RWPE1 (cell line): ENCODE measurements around the gene USP22.

Source experiments
- CTCF ChIA-PET: fragments of 350-600 bp; sonication (Branson Sonifier 250); formaldehyde crosslinking; extraction: SDS; loops from one replicate; lab custom pipeline; 2021; lab: Yijun Ruan, JAX
- POLR2A ChIA-PET: fragments of 400-600 bp; formaldehyde crosslinking; extraction: SDS; loops from one replicate; lab custom pipeline; 2020; ENCODE audit warnings: antibody characterized with exemption; ENCODE audit not compliant: low non-redundant PET; lab: Yijun Ruan, JAX
- DNase-seq: peaks from one replicate; pipeline ENCODE4 v3.0.0; 2012; ENCODE audit warnings: low spot score
- H3K27ac ChIP-seq: fragments of 450-650 bp; 2 replicates; pipeline ENCODE4 v1.5.1; 2017
- CTCF ChIP-seq: fragments of 450-650 bp; conservative IDR thresholded peaks from 2 replicates; pipeline ENCODE4 v1.5.1; 2017; ENCODE audit warnings: low read depth, mild to moderate bottlenecking

USP22 gene

GRCh38 chr17:21037117-21037803, 5.6 kb downstream of the USP22 start:
- no peak overlapping the region for H3K27ac ChIP-seq
- POLR2A ChIA-PET, result no interaction called here
- TF ChIP-seq CTCF, result no peak
- no peak for DNase-seq
- CTCF ChIA-PET, result no interaction called here

- DNase-seq, result no peak
- CTCF ChIA-PET, result no interaction called here
- no peak overlapping the region for H3K27ac ChIP-seq
- POLR2A ChIA-PET, result no interaction called here
- no peak for TF ChIP-seq CTCF
These were observed 6.4 kb downstream of the USP22 start for GRCh38 chr17:21036361-21036881.

- no peak for DNase-seq
- H3K27ac ChIP-seq, result no peak overlapping the region
- CTCF ChIA-PET, result interaction anchor here (0.6 kb wide), 1 partner anchor 125 kb away, joined by 3 read pairs; no protein-coding TSS in a partner anchor
- no peak for TF ChIP-seq CTCF
- POLR2A ChIA-PET, result no interaction called here
These were observed 7.4 kb downstream of the USP22 start for GRCh38 chr17:21035406-21035805.

- CTCF ChIA-PET, result no interaction called here
- POLR2A ChIA-PET, result no interaction called here
- no peak overlapping the region for H3K27ac ChIP-seq
- no peak for TF ChIP-seq CTCF
- DNase-seq, result no peak
These were observed 8.2 kb downstream of the USP22 start for GRCh38 chr17:21034340-21035235.

- ChIA-PET CTCF (no interaction called here), POLR2A (no interaction called here)
- no peak for TF ChIP-seq CTCF
- no peak for DNase-seq
- H3K27ac ChIP-seq, result no peak overlapping the region
These were observed 9.5 kb downstream of the USP22 start for GRCh38 chr17:21033350-21033749.

- no peak for TF ChIP-seq CTCF
- ChIA-PET POLR2A (no interaction called here), CTCF (no interaction called here)
- DNase-seq, result no peak
- H3K27ac ChIP-seq, result no peak overlapping the region
These were observed 10.9 kb downstream of the USP22 start for GRCh38 chr17:21031756-21032396.
